ENCODE results near the gene MVB12B. TPM values are rescaled to one million over a fixed set of nuclear protein-coding genes. Genes with fewer than 3 reads are reported as not detected.

MVB12B gene
- total and polyA plus RNA-seq, 2 of the 4 experiments (the other 2 are of a cell fraction) = 2.0 to 4.0 TPM

GRCh38 chr9:126312584-126313551, 13.8 kb upstream of the MVB12B start:
- dilution Hi-C loops (cut with HindIII; ENCODE audit: low sequenced_read_pairs, unreplicated experiment) = no loop called here
- H3K23ac ChIP-seq (ENCODE audit: low read depth, low read length) = no peak overlapping the region
- H3K9ac ChIP-seq (ENCODE audit: low read depth, low read length) = no peak overlapping the region
- no peak overlapping the region for H3K4me3 ChIP-seq (ENCODE audit: insufficient read depth, low read depth, low read length)
- H2BK20ac ChIP-seq (ENCODE audit: low read depth, low read length) = no peak overlapping the region
- H3K9me3 ChIP-seq (ENCODE audit: control insufficient read depth, insufficient read depth, low read length) = peaks cover 5% of the 10 kb centered on the region; the same call in 1 of the 2 replicates
- no peak overlapping the region for H2BK5ac ChIP-seq (ENCODE audit: low read depth, low read length, poor library complexity, severe bottlenecking)
- no peak overlapping the region for H3K56ac ChIP-seq (ENCODE audit: extremely low read depth, insufficient read depth, low read length)
- ChIA-PET POLR2A (ENCODE audit: unreplicated experiment) (no interaction called here), CTCF (no interaction called here)
- no peak overlapping the region for H3K4me2 ChIP-seq (ENCODE audit: low read depth, low read length)
- no peaks in the 10 kb centered on the region for H3K36me3 ChIP-seq (ENCODE audit: control insufficient read depth, insufficient read depth, low read length)
- no peak overlapping the region for H2AK5ac ChIP-seq (ENCODE audit: low read depth, low read length)
- H2AFZ ChIP-seq (replicated peaks; ENCODE audit: low read length, poor library complexity) = no peak overlapping the region
- no peak overlapping the region for H2BK120ac ChIP-seq (ENCODE audit: low read depth, low read length)
- H3K18ac ChIP-seq (ENCODE audit: low read depth, low read length) = no peak overlapping the region
- H2AK9ac ChIP-seq (replicated peaks; ENCODE audit: low read depth, low read length, poor library complexity) = no peak overlapping the region
- H4K5ac ChIP-seq (ENCODE audit: low read depth, low read length) = no peak overlapping the region
- no peak overlapping the region for H2BK15ac ChIP-seq (ENCODE audit: low read depth, low read length)
- H3K27ac ChIP-seq (ENCODE audit: insufficient read depth, low read length) = no peak overlapping the region
- ATAC-seq (ENCODE audit: low read depth) (no peak), DNase-seq (no peak)
- in situ Hi-C loops (cut with MboI; ENCODE audit: low sequenced_read_pairs) = no loop called here
- BruUV-seq (replicated peaks) = no TSS peak
- intact Hi-C loops (cut with micrococcal nuclease) = no loop called here
- H3K14ac ChIP-seq (replicated peaks; ENCODE audit: low read depth, low read length) = no peak overlapping the region
- no peak overlapping the region for H4K8ac ChIP-seq (ENCODE audit: low read depth in 2 of 2, low read length in 2 of 2)
- H3K4ac ChIP-seq (ENCODE audit: low read depth, low read length) = no peak overlapping the region
- no CpG with 5 or more reads among the region's 5 CpGs for WGBS, 2 experiments (ENCODE audit: extremely low coverage in 2 of 2, insufficient read length in 1 of 2)
- peaks cover 32% of the 10 kb centered on the region for H3K27me3 ChIP-seq (ENCODE audit: control insufficient read depth, insufficient read depth, low read length)
- no peaks in the 10 kb centered on the region for H3K9me1 ChIP-seq (ENCODE audit: insufficient read depth, low read length)
- no peak overlapping the region for H4K91ac ChIP-seq (ENCODE audit: insufficient read depth, low read depth, low read length)
- H4K20me1 ChIP-seq (ENCODE audit: insufficient read depth, low read length) = no peaks in the 10 kb centered on the region
- H3K4me1 ChIP-seq (ENCODE audit: control insufficient read depth, insufficient read depth, low read length) = no peaks in the 10 kb centered on the region
- H3K79me1 ChIP-seq (ENCODE audit: low read depth in 1 of 2, low read length in 2 of 2) = no peaks in the 10 kb centered on the region
- TF ChIP-seq MXI1 (IDR thresholded peaks at IDR 0.05; ENCODE audit: borderline replicate concordance, low read depth, low read length) (no peak), RAD21 (IDR thresholded peaks at IDR 0.05; ENCODE audit: low read length) (no peak), FOS (IDR thresholded peaks at IDR 0.05; ENCODE audit: low read depth, low read length) (no peak), USF2 (IDR thresholded peaks at IDR 0.05; ENCODE audit: low read depth, low read length) (no peak), RFX5 (IDR thresholded peaks at IDR 0.05; ENCODE audit: low read depth, low read length) (no peak), MAZ (IDR thresholded peaks at IDR 0.05; ENCODE audit: borderline replicate concordance, low read depth, low read length) (no peak), RCOR1 (IDR thresholded peaks at IDR 0.05; ENCODE audit: insufficient replicate concordance, low read length) (no peak), SMC3 (IDR thresholded peaks at IDR 0.05; ENCODE audit: low read depth, low read length) (no peak), CTCF (conservative IDR thresholded peaks at IDR 0.05; ENCODE audit: low read depth, low read length) (no peak), POLR2A (IDR thresholded peaks at IDR 0.05; ENCODE audit: low read depth, low read length) (no peak), MAFK (IDR thresholded peaks at IDR 0.05; ENCODE audit: low read depth, low read length) (no peak), CHD1 (IDR thresholded peaks at IDR 0.05; ENCODE audit: low read depth, low read length) (no peak), NFE2L2 (IDR thresholded peaks at IDR 0.05; ENCODE audit: low read depth, low read length) (no peak), CEBPB (IDR thresholded peaks at IDR 0.05; ENCODE audit: low read depth, low read length) (no peak)
- TF ChIP-seq, protein P1, sequence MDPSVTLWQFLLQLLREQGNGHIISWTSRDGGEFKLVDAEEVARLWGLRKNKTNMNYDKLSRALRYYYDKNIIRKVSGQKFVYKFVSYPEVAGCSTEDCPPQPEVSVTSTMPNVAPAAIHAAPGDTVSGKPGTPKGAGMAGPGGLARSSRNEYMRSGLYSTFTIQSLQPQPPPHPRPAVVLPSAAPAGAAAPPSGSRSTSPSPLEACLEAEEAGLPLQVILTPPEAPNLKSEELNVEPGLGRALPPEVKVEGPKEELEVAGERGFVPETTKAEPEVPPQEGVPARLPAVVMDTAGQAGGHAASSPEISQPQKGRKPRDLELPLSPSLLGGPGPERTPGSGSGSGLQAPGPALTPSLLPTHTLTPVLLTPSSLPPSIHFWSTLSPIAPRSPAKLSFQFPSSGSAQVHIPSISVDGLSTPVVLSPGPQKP (IDR thresholded peaks at IDR 0.05; ENCODE audit: borderline replicate concordance, low read depth, low read length) = no peak
